GM18907 (cell line): ENCODE data around the gene FANCC.

Experiments used
- ATAC-seq: cut with Tn5 transposase; IDR thresholded peaks from one replicate; pipeline ENCODE4 v1.9.1; 2021; ENCODE audit warnings: mild to moderate bottlenecking, moderate library complexity; ENCODE audit not compliant: unreplicated experiment

FANCC gene

DNA sequence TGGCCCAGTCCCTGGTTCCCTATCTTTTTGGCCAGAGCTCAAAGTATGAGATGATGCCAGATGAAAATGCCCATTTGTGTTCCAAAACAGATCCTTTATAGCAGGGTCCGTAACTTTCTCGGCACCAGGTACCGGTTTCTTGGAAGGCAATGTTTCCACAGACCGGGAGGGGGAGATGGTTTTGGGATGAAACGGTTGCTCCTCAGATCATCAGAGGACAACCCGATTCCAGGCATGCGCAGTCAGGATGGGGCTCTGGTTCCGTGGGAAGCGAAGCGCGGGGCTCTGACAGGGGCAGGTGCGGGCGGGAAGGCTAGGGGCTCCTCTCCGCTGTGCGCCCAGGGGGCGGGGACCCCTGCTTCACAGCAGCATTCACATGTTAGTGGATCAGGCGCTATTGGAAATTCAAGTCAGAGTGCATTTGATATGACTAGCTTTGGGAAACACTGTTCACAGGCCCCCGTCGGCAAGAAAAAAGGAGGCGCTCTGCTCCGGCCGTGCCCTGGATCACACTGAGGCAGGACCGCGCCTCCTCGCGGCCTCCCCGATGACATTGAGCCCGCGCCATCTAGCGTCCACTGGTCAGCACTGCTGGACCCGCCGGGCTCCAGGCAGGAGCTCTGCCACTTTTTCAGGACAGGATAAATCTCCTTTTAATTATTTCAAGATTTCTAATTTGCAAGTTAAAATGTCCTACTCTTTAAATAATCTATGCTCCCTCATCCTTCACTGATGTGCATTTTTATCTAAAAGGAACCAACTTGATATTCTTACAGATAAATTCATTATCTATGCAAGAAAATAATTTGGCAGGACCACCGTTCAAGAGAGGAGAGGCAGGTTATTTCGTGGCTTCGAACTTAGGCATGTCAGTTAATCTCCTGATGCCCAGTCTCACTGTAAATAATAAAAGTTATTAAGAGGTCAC, 190.0 kb downstream of the FANCC start:
- ATAC-seq = peak; percentile 81

DNA sequence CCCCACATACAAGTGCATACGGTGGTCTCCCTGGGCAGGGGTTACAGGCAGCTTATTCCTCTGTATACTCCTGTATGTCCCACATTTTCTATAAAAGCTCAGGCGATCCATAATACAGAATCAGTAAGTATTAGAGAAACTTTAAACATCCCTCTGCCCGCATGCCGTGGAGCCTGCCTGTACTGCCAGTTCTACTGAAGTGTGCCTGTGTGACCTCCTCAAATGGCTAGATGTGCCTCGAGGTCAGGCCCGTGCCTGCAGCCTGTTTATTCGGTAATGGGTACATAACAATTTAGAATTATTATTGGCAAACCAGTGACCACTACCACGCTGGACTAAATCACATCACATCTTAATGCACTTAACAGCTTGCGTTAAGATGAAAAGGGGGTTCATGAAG, 190.8 kb downstream of the FANCC start:
- ATAC-seq = no peak

DNA sequence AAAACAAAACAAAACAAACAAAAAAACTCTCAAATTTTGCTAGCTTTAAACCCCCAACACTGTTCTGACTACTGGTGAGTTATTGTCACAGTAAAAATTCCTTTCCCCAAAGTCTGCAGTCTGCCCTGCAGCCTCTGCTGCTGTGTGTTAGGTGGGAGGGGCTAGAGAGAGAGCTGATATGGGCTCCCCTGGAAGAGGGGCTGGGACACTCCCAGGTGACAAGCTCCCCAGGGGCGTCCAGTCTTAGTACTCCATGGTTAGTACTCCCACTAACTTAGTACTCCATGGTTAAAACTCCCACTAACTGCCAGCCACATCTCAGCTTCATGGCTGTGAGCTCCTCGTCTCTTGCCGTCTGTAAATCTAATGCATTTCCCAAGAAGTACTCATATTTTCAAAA, 191.9 kb downstream of the FANCC start:
- no peak for ATAC-seq

DNA sequence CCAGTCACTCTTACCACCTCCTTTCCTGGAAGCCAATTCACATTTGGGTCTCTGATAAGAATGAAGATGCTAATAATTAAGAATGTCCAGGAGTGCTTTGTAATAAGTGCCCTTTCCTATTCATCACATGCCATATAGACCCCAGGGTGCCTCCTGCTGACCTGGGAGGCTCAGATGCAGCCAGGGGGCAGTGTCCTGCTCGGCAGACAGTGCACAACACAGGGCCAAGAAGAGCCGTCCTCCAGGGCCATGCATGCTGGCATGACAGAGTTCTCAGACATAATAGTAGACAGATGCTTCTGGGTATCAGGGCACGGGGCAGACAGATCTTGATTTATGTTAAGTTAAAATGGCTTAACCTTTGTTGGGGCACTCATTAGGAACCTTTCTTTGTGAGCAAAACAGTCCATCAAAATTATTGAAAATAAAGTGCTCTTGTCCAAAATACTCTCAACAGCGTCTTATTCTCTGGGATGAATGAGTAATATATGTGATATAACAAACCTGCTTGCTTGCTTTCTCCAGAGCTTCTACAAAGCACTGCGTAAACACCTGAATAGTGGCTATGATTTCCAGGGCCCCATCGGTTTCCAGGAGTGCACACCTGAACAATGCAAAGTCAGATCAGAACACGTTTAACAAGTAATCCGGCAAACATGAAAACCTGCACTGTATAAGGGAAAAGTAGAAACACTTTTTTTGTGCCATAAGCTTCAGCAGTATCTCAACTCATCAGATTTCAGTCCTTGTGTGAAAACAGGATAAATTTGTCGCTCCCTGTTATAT, 192.7 kb downstream of the FANCC start:
- no peak for ATAC-seq

DNA sequence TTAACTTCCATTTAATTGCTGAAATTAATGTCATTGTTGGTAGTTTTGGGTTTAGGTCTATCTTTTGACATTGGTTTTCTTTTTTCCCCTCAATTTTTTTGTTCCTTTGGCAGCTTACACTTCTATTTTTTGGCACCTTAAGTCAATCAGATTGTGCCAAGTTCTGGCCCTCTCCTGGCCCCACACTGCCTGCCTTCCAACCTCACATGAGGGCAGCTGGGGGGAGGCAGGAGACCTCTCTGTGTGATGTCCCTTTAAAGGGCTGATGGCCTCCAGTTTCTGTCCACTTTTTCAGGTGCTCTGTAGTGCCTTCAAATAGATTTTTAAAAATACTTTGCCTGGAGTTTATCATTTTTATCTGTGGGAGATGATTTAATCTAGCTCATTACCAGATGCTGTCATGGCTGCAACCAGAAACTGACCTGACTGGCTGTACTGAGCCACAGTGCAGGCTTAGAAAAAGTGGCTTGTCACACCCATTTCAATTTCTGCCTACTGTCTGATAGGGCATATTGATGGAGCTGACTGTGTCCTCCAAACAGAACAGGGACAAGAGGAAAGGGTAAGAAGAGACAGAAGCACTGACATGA, 196.6 kb downstream of the FANCC start:
- ATAC-seq = no peak

DNA sequence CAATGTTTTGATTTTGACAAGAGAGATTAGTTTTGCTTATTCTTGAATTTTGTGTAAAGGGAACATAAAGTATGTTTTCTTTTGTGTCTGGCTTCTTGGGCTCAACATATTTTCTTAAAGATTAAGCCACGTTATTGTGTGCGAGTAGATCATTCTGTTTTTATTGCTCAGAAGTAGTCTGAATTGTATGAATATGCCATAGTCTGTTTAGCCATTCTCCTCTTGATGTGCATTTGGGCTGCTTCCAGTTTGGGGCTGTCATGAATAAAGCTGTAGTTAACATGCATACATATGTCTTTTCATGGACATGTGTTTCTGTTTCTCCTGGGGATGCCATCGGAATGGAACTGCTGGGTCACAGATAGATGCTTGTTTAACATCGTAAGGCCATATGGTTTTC, 198.9 kb downstream of the FANCC start:
- no peak for ATAC-seq

DNA sequence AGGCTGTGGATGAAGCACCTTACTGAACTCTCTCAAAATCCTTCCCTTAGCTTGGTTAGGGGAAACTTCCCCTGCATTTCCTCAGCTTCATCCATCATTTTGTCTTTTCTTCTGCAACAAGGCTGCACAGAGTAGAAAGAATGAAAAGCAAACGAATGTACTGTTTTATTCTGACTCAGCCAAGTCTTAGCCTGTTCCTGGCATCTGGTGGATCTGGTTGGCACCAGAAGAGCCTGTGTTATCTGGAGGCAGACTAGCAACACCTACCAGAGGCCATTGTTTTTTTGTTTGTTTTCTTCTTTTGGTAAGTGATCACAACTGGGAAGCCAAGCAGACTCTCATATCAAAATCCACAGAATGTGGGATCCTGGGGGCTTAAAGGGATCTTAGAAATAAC, 200.7 kb downstream of the FANCC start:
- no peak for ATAC-seq

DNA sequence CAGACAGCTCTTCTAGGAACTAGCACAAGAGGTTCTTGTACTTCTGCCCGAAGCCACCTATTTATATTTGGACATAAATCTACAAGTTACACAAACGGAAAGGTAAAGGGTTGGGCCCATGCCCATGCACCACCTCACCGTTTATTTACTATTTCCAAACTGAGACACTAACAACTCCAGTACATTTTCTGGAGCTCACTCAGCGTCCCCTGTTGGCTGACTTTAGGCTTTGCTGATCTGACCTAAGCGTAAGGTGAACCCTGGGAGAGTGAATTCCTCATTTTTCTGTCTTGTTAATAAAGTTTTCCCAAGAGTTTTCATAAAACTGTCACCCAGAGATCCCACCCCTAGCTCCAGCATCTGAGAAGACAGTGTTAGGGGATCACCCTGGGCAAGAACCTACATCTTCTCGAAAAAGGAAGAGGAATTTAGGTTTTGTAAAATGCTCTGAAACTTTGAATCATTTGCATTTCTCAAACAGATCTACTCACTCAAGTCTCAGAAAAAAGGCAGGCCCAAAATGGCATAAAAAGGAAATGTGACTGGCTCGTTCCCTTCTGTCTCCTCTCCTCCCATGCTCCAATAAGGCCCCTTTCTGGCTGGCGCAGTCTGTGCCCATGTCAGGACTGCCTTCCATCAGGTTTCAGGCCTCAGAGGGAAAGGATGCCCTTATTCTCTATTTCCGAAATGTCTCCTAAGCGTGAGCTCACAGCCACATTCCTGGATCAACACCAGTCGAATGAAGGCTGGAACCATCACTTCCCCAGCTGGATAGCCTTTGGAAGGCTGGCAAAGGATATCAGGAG, 201.3 kb downstream of the FANCC start:
- ATAC-seq = no peak

DNA sequence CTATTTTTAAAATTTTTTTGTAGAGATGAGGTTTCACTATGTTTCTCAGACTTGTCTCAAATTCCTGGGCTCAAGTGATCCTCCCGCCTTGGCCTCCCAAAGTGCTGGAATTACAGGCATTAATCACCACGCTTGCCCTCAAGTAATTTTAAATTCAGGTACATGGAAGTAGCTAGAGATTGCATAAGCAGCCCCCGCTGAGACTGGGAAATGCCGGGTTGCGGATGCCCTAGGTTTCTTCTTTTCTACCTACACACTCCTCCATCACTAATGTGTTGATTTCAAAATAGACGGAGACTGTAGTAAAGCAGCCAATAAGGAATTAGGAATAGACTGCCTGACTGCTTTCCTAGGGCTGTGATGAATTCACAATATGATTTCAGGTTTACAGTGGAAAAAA, 202.4 kb downstream of the FANCC start:
- no peak for ATAC-seq

DNA sequence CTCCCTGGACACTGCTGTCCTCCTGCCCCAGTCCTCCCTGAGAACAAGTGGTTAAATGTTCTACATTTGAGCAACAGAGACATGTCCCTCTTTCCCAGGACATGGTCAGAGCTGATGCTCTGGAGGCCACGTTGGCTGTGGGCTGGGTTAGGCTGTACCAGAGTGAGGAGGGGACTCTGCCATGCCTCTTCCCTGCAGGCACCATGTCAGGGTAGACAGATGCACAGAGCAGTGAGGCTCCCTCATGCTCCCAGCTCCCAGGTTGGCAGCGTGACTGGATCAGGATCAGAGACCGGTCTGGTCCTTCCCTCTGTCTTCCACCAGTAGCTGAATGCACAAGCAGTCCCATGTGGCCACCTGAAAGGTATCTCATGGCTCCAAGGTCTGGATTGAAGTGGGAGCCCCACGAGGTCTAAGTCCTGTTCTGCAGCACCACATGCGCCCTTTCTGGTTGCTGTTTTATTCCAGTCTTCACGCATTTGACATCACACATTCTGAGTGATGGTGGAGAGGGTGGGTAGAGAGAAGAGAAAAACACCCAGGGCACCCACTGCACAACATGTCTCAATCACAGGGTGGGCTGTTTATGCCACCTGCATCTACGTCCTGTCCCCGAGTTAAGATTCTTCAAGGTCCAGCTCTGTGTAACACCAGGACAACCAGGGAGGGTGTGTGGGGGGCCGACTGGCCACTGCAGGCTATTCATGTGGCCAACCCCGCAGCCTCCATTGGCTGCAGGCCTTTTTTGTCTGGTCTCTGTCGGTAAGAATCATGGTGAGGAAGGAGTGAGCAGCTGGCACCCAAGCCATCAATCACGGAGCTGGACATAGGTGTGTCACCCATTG, 204.9 kb downstream of the FANCC start:
- ATAC-seq = no peak

DNA sequence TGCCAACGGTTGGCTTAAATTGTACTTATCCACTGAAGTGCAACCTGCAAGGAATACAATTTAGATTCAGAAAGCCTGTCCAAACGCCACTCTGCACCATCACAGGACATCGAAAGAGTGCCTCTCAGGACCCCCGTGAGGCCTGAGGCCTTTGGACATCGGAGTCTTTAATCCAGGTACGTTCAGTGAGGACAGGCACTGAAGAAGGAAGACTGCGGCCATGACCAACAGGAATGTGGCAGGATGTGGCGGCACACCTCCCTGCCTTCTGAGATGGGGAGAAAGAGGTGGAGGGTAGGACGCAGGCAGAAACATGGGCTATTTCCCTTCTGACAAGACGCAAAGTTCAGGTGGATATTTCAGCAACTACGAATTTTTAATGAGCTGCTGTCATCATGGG, 205.8 kb downstream of the FANCC start:
- no peak for ATAC-seq

DNA sequence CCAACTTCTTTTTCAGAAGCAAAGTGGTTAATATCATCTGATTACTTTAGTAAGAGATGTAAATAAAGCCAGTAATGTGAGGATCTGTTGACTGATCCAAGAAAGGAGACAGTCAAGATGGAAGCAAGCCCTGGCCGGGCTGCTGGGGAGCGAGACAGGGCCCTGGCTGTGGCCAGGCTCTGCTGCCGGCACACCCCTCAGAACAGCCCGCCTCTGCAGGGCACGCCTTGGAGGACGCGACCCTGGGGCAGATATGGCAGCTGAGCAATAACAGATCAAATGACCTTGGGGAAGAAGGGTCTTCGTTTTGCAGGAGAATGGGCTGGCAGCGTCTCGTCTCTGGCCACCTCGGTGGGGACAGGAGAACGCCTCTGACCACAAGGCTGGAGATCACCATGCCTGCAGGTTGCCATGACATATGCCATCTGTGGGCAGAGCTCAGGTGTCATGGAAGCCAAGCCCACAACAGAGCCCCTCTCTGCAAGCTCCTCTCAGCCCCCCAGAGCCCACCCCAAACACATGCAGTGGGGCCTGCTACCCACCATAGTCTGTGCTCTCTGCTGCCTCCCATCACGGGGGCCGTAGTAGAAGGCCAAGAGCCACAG, 206.5 kb downstream of the FANCC start:
- no peak for ATAC-seq

DNA sequence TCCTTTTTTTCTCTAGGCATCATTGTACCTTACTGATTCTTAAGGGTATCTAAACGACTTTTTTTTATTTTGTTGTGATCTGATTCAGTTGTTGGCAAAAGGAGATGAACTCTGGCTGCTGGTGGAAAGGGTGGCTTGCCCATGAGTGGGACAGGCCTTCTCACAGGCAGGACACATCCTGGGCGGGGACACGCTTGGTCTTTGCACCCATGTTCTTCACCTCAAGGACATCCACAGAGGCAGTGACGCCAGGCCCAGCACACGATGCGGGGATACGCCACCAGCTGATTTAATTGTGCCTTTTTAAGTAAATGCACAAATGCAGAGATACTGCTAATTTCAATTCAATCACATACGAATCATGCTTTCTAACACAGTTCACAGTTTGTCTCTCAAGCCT, 208.1 kb downstream of the FANCC start:
- no peak for ATAC-seq

DNA sequence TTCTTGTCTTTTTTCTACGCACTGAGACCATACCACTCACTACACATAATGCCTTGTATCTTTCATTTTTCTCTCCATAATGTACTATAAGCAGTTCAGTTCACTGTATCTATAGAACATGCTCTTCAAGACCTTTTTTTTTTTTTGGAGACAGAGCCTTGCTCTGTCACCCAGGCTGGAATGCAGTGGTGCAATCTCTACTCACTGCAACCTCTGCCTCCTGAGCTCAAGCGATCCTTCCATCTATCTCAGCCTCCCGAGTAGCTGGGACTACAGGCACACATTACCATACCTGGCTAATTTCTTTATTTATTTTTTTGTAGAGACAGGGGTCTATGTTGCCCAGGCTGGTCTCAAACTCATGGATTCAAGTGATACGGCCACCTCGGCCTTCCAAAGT, 208.7 kb downstream of the FANCC start:
- ATAC-seq = no peak

DNA sequence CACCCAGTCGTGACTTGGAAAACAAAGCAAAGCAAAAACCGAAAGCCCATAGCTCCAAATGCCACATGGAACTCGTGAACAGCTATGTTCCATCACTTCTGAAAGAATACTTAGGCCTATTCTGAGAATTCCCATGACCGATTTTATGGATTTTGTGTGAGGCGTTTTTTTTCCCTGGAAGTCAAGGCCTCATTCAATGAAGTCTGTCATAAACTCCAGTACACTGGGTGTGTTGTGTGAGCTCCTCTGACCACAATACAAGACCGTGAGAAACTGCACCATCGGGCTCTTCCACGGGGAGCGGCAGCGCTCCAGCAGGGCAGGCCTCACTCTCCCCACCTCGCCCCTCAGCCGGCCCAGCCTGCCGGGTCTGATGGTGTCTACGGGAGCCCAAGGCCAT, 209.5 kb downstream of the FANCC start:
- no peak for ATAC-seq

DNA sequence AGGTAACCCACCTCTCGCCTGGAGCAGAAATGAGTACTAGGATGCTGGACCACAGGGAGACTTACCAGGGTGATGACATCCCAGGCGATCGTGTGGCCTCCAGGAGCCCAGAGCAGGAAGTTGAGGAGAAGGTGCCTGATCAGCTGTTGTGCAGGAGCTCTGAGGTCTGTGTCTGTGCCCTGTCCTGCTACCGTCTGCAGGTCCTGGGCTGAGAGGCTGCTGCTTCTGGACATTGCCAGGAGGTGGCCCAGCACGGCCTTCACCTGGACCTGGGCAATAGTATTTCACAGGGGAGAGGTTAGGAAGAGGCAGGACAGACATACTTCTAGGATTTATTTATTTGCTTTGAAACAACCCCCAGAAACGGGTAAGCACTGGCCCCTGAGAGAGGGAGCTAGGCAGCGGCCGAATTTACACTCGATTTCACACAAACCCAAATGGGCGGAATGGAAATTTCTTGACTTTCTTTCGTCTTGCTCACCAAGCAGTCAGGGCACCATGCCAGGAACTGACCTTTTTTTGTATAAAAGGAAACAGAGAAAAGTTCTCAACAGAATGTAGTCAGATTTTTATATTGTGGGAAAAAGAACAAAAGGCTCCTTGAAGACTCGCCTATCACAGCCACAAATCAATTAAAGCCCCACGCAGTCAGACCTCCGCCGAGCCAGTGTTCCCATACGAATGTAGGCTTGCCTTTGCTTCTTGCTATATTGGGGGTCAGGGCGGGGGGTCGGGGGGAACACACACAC, 210.3 kb downstream of the FANCC start:
- no peak for ATAC-seq

DNA sequence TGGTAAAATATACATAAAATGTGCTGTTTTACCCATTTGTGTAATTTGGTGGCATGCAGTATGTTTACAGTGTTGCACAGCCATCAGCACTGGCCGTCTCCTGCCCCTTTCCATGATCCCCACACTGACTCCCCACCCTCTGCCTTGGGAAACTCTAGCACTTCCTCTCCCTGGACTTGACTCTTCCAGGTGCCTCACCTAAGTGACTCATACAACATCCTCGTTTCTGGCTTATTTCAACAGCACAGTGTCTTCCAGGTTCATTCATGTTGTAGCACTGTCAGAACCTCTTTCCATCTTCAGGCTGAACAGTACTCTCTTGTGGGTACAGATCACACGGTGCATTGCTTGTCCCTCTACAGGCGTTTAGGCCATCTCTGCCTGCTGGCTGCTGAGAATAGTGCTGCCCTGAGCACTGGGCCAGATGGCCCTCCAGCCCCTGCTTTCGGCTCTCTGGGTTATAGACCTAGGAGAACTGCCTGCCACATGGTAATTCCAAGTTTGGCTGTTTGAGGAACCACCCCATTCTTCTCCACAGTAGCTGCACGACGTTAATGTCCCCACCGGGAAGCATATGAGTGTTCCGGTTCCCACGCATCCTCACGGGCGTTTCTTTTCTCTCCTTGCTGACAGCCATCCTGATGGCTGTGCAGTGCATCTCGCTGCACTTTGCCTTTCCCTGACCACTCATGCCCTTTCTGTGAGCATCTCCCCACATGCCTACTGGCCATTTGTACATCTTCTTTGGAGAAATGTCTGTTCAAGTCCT, 211.8 kb downstream of the FANCC start:
- ATAC-seq = no peak

DNA sequence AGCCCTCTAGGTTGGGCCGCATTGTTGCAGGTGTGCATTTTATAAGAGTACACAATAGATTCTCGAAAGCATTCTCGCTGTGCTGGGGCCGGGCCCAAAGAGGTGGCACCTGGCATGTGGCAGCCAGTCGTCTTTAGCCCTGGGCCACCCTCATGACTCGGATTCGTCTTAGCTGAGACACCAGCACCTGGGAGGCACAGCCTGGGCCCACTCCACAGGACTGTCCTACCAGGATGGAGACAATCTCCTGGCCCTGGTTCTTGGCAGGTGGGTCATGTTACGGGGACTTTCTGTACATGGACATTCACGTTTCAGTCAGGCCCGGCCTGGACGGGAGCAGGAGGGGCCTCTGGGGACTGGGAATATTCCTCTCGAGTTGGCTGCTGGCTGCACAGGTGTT, 212.5 kb downstream of the FANCC start:
- ATAC-seq = no peak
